Natural killer cell treated with Interleukin-12 subunit alpha and Interleukin-12 subunit beta and Interleukin-15 and Interleukin-18, amount 100 ng/mL, for 72 hours (primary cell): ENCODE data around the gene MMP10. TPM values are rescaled to one million over a fixed set of nuclear protein-coding genes. Genes with fewer than 3 reads are reported as not detected.
A peak's percentile ranks its signal among the peaks of the same experiment; 100 is the strongest.

Source experiments
- ATAC-seq, 2 donors: fragments of 150-1000 bp; cut with Tn5 transposase in 1 of 2; sonication (Bioruptor Pico), chemical (Tn5 transposase) in 1 of 2; 2 replicates each; pipeline ENCODE4 v1.10.0; 2021
- DNase-seq: peaks from one replicate; pipeline ENCODE4 v3.0.0; 2022; ENCODE audit warnings: low spot score
- H3K27ac Mint-ChIP-seq, 2 donors: 1 replicate in 1 of 2; 2 replicates in 1 of 2; pipeline ENCODE4 v1.8.0; 2022; ENCODE audit warnings: mixed read lengths in 2 of 2, mild to moderate bottlenecking in 1 of 2, moderate library complexity in 1 of 2
- H3K27me3 Mint-ChIP-seq, 2 donors: 1 replicate in 1 of 2; 2 replicates in 1 of 2; pipeline ENCODE4 v1.8.0; 2022; ENCODE audit warnings: mixed read lengths in 2 of 2
- H3K36me3 Mint-ChIP-seq: one replicate; pipeline ENCODE4 v1.8.0; 2022; ENCODE audit warnings: mixed read lengths
- H3K4me1 Mint-ChIP-seq, 2 donors: 1 replicate in 1 of 2; 2 replicates in 1 of 2; pipeline ENCODE4 v1.8.0; 2022; ENCODE audit warnings: low read depth in 2 of 2, mixed read lengths in 2 of 2, mild to moderate bottlenecking in 1 of 2
- H3K4me3 Mint-ChIP-seq: one replicate; pipeline ENCODE4 v1.8.0; 2022; ENCODE audit warnings: mixed read lengths
- H3K9me3 Mint-ChIP-seq: 2 replicates; pipeline ENCODE4 v1.8.0; 2022; ENCODE audit warnings: mixed read lengths
- total RNA-seq, 2 donors: library from RNA; stranded (reverse); gene quantifications; one replicate each; pipeline ENCODE4 v1.2.3, GENCODE V29; 2022

Gene MMP10
- total RNA-seq = not detected

GRCh38 chr11:102780491-102780918, at the start of gene MMP10:
Gene MMP10 (minus strand): TSS chr11:102780628. CDS start chr11:102780591, 37 bp downstream.
- Mint-ChIP-seq H3K27me3 (peaks cover 6 to 8% of the 10 kb centered on the region in 2 donors), H3K4me3 (no peak within 1 kb of the TSS), H3K9me3 (peaks cover 4% of the 10 kb centered on the region), H3K36me3 (no peaks in the 10 kb centered on the region), H3K27ac (no peak within 1 kb of the TSS), H3K4me1 (no peaks in the 10 kb centered on the region)
- ATAC-seq (no peak), DNase-seq (no peak)

DNA sequence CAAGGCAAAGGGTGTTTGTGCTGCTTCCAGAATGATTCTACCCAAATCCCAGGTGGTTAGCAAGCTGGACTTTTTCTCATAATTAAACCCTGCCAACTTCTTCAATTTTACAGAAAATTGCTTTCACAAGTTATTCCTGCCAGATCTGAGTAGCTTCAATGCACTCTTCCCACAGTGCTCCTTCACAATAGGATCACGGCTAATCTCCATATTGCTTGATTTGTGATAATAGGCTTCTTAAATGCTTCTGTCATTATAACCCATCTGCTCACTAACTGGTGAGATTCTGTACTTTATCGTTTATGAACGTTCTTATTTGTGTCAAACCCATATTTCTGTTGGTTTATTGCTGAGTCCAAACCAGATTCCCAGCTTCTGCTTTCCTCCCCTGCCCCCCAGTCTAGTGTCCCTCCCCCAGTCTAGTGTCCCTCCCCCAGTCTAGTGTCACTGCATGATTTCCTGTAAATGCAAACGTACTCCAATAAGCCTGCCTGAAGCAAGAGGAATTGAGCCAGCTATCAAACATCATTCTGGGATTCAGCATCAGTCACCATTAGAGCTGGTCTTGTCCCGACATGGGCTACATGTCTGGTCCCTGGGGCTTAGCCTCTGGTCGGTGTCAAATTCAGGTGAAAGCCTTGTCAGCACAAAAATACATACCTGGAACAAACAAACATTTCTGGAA, 49.0 kb upstream of the MMP10 start:
- Mint-ChIP-seq H3K4me1 (no peaks in the 10 kb centered on the region), H3K9me3 (no peaks in the 10 kb centered on the region)

DNA sequence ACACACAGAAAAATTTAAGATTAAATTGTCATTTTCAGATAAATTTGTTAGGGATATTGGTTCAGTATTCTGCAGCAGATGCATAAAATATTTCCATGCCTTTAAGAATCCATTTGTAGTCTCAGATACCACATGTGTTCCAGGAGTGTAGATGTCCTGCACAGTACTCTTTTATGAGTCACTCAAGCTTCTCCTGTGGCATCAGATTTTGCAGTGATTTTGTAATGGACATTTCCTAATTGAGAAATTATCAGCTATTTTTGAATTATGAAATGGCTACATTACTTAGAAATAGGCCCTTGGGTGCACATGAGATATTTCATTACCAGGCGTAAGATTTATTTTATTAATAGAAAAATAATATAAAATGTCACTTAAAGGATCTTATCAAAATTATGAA, 44.1 kb upstream of the MMP10 start:
- H3K27me3 Mint-ChIP-seq = peaks cover under 1 to 4% of the 10 kb centered on the region in 2 donors
- no peaks in the 10 kb centered on the region for H3K9me3 Mint-ChIP-seq
- ATAC-seq (no peak), DNase-seq (no peak)
- no peak overlapping the region for H3K4me3 Mint-ChIP-seq
- H3K27ac Mint-ChIP-seq = no peak overlapping the region
- H3K4me1 Mint-ChIP-seq = no peaks in the 10 kb centered on the region
- no peaks in the 10 kb centered on the region for H3K36me3 Mint-ChIP-seq

More for the DNA sequence above, 49.0 kb upstream of the MMP10 start:
- no peak for DNase-seq
- Mint-ChIP-seq H3K27ac (no peak overlapping the region), H3K4me3 (no peak overlapping the region), H3K27me3 (peaks cover 15 to 29% of the 10 kb centered on the region in 2 donors), H3K36me3 (no peaks in the 10 kb centered on the region)
- no peak for ATAC-seq

- H3K9me3 Mint-ChIP-seq = peaks cover 20% of the 10 kb centered on the region
- peaks cover 8% of the 10 kb centered on the region for H3K36me3 Mint-ChIP-seq
- DNase-seq = no peak
- H3K27ac Mint-ChIP-seq = no peak overlapping the region
- H3K4me1 Mint-ChIP-seq = no peaks in the 10 kb centered on the region
- ATAC-seq = no peak
- no peak overlapping the region for H3K4me3 Mint-ChIP-seq
- peaks cover 0 to 14% of the 10 kb centered on the region in 2 donors for H3K27me3 Mint-ChIP-seq
Measured at GRCh38 chr11:102819491-102819890, 39.1 kb upstream of the MMP10 start.

DNA sequence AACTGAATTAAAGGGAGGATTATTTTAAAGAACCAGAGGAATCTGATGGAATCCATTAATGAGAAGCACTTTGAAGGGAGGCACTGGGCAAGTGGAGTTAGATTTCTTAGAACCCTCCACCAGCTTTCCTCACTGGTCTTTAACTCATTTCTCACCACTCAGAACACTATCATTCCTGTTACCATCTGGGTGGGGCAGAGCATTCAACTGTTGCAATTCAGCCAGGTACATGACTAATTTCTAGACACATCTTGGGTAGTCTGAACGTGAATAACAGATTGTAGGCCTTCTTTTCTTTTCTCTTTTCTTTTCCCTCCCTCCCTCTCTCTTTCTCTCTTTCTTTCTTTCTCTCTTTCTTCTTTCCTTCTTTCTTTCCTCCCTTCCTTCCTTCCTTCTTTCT, 33.1 kb upstream of the MMP10 start:
- H3K4me3 Mint-ChIP-seq = no peak overlapping the region
- H3K27me3 Mint-ChIP-seq = peaks cover 7 to 16% of the 10 kb centered on the region in 2 donors
- H3K27ac Mint-ChIP-seq = no peak overlapping the region
- DNase-seq = no peak
- peaks cover 7% of the 10 kb centered on the region for H3K36me3 Mint-ChIP-seq
- no peaks in the 10 kb centered on the region for H3K4me1 Mint-ChIP-seq
- peaks cover 19% of the 10 kb centered on the region for H3K9me3 Mint-ChIP-seq
- no peak for ATAC-seq

GRCh38 chr11:102812188-102812587, 31.8 kb upstream of the MMP10 start:
- H3K27me3 Mint-ChIP-seq = peaks cover 7 to 12% of the 10 kb centered on the region in 2 donors
- ATAC-seq (no peak), DNase-seq (no peak)
- no peaks in the 10 kb centered on the region for H3K4me1 Mint-ChIP-seq
- no peaks in the 10 kb centered on the region for H3K36me3 Mint-ChIP-seq
- H3K4me3 Mint-ChIP-seq = no peak overlapping the region
- H3K27ac Mint-ChIP-seq = no peak overlapping the region
- H3K9me3 Mint-ChIP-seq = peaks cover 9% of the 10 kb centered on the region

DNA sequence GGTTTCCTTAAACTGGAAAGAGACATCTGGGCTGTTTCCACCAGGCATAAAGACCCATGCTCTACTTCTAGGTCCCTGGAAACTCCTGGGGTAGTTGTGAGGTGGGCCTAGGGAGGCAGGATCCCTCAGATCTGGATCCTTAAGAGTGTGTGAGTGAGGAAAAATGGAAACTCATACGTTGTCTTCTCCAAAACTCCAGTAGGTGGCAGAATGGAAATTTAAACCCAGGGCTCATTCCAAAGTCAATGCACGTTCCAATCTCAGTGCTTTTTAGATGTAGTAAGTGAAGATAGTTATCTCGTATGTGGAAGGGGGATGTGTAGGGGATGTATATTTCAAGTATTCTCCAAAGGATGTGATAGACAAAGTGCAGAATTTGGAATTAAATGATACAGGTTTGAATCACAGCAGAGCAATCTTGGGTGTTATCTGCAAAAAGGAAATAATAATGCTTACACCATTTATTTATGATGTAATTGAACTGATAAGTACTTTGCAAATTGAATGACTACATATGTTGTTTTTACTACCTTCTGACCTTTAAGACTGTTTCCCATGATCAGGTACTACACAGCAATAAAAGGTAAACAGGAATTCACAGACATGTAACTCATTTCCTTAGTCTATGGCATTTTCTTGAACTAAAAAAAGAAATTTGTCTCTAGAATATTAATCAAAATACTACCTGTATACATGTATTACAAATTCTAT, 30.7 kb upstream of the MMP10 start:
- H3K27me3 Mint-ChIP-seq = peaks cover 7 to 12% of the 10 kb centered on the region in 2 donors
- no peak for ATAC-seq
- DNase-seq = no peak
- no peak overlapping the region for H3K27ac Mint-ChIP-seq
- no peaks in the 10 kb centered on the region for H3K36me3 Mint-ChIP-seq
- H3K4me3 Mint-ChIP-seq = no peak overlapping the region
- peaks cover 4% of the 10 kb centered on the region for H3K9me3 Mint-ChIP-seq
- no peaks in the 10 kb centered on the region for H3K4me1 Mint-ChIP-seq

GRCh38 chr11:102809971-102810370, 29.5 kb upstream of the MMP10 start:
- H3K9me3 Mint-ChIP-seq = no peaks in the 10 kb centered on the region
- no peak overlapping the region for H3K27ac Mint-ChIP-seq
- no peaks in the 10 kb centered on the region for H3K36me3 Mint-ChIP-seq
- H3K4me1 Mint-ChIP-seq = no peaks in the 10 kb centered on the region
- no peak overlapping the region for H3K4me3 Mint-ChIP-seq
- DNase-seq (no peak), ATAC-seq (no peak)
- peaks cover 6 to 7% of the 10 kb centered on the region in 2 donors for H3K27me3 Mint-ChIP-seq

- Mint-ChIP-seq H3K36me3 (no peaks in the 10 kb centered on the region), H3K27ac (no peak overlapping the region), H3K4me1 (no peaks in the 10 kb centered on the region), H3K27me3 (peaks cover 9 to 17% of the 10 kb centered on the region in 2 donors), H3K9me3 (peaks cover 4% of the 10 kb centered on the region), H3K4me3 (no peak overlapping the region)
- ATAC-seq = peak in 1 of 2 donors; percentile 24
- DNase-seq = no peak
Measured at GRCh38 chr11:102807921-102808320, 27.5 kb upstream of the MMP10 start.

- no peak overlapping the region for H3K4me3 Mint-ChIP-seq
- H3K27me3 Mint-ChIP-seq = peaks cover 8 to 14% of the 10 kb centered on the region in 2 donors
- no peaks in the 10 kb centered on the region for H3K4me1 Mint-ChIP-seq
- no peak overlapping the region for H3K27ac Mint-ChIP-seq
- H3K36me3 Mint-ChIP-seq = no peaks in the 10 kb centered on the region
- no peak for ATAC-seq
- DNase-seq = no peak
- H3K9me3 Mint-ChIP-seq = peaks cover 4% of the 10 kb centered on the region
Measured at GRCh38 chr11:102806296-102806695, 25.9 kb upstream of the MMP10 start.

DNA sequence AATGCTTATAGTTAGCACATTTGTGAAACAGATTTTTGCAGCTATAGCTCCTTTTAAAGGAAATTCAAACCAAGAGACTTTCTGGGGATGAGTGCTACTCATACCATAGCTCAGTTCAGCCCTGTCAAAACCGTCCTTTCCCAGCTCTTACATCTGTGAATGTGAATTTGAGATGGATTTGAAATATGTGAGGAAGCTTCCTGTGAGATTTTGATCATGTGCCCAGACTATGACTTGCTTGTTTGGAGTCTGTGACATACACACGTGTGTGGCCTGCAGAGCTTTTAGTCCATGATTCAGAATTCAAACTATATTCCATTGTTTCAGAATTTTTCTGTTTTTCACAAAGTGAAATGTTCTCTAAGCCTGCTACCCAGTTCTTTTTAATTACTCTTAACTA, 21.9 kb upstream of the MMP10 start:
- no peak overlapping the region for H3K27ac Mint-ChIP-seq
- no peaks in the 10 kb centered on the region for H3K36me3 Mint-ChIP-seq
- DNase-seq (no peak), ATAC-seq (no peak)
- peaks cover 4% of the 10 kb centered on the region for H3K9me3 Mint-ChIP-seq
- H3K4me3 Mint-ChIP-seq = no peak overlapping the region
- peaks cover 4 to 14% of the 10 kb centered on the region in 2 donors for H3K27me3 Mint-ChIP-seq
- H3K4me1 Mint-ChIP-seq = no peaks in the 10 kb centered on the region

GRCh38 chr11:102800767-102801166, 20.3 kb upstream of the MMP10 start:
- peaks cover 4 to 14% of the 10 kb centered on the region in 2 donors for H3K27me3 Mint-ChIP-seq
- H3K27ac Mint-ChIP-seq = no peak overlapping the region
- no peaks in the 10 kb centered on the region for H3K4me1 Mint-ChIP-seq
- DNase-seq = no peak
- no peaks in the 10 kb centered on the region for H3K36me3 Mint-ChIP-seq
- peaks cover 4% of the 10 kb centered on the region for H3K9me3 Mint-ChIP-seq
- no peak for ATAC-seq
- H3K4me3 Mint-ChIP-seq = no peak overlapping the region

DNA sequence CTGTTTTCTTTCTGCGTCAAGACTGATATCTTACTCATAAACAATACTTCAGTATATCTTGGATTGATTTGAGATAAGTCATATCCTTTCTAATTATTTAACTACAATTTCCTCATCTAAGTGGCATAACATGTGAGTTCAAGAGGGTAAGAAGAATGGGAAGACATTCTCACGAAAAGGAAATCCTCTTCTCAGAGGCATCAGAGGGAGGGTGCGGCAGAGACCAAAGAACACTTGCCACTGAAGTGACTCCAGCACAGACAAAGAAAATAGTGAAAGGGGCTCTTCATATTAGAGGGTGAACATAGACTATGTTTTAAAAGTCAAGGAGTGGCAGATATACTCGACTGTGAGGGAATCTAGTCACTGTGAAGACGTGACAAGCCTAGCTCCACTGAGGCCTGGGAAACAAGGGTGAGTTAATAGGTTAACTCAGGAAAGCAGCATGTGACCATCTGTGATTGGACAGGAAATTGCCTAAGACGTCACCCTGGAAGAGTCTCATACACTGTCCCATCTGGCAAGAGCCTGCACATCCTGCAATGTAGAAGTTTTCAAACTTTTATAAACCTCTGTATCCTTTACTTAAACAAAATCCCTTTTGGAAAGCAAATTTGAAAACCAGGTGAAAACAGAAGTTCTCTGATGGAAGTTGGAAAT, 19.4 kb upstream of the MMP10 start:
- DNase-seq = no peak
- Mint-ChIP-seq H3K27me3 (peaks cover 4 to 12% of the 10 kb centered on the region in 2 donors), H3K9me3 (peaks cover 4% of the 10 kb centered on the region), H3K36me3 (no peaks in the 10 kb centered on the region), H3K4me3 (no peak overlapping the region), H3K27ac (no peak overlapping the region), H3K4me1 (no peaks in the 10 kb centered on the region)
- no peak for ATAC-seq
